GM12873 (cell line): ENCODE data around the gene UGT1A9.

Source experiments
- TF ChIP-seq, protein P1 (sequence below): IDR thresholded peaks from 2 replicates; pipeline ENCODE4 v1.5.1; 2012; ENCODE audit warnings: low read depth, mild to moderate bottlenecking, moderate library complexity, low read length, control low read depth; ENCODE audit not compliant: insufficient read depth; ENCODE audit errors: missing control alignments

UGT1A9 gene

GRCh38 chr2:233706720-233707119, 35.0 kb downstream of the UGT1A9 start:
- TF ChIP-seq, protein P1, sequence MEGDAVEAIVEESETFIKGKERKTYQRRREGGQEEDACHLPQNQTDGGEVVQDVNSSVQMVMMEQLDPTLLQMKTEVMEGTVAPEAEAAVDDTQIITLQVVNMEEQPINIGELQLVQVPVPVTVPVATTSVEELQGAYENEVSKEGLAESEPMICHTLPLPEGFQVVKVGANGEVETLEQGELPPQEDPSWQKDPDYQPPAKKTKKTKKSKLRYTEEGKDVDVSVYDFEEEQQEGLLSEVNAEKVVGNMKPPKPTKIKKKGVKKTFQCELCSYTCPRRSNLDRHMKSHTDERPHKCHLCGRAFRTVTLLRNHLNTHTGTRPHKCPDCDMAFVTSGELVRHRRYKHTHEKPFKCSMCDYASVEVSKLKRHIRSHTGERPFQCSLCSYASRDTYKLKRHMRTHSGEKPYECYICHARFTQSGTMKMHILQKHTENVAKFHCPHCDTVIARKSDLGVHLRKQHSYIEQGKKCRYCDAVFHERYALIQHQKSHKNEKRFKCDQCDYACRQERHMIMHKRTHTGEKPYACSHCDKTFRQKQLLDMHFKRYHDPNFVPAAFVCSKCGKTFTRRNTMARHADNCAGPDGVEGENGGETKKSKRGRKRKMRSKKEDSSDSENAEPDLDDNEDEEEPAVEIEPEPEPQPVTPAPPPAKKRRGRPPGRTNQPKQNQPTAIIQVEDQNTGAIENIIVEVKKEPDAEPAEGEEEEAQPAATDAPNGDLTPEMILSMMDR = no peak

GRCh38 chr2:233707940-233708644, 36.4 kb downstream of the UGT1A9 start:
- TF ChIP-seq, protein P1 = no peak

DNA sequence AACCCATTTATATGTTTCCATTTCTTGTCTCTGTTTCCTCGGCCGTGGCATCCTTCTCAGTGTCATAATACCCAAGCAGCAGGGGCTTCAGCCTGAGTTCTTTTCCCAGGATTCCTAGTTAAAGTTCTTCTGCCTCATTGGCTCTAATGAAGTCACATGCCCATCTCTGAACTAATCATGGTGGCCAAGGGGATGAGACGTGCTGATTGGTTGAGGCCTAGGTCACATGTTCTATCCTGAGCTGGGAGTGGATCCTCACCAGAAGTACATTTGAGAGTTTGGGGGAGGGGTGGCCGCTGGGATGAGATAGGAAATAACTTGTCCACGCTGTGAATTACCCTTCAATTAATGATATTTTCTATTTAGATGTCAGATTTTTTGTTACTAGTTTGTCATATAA, 37.2 kb downstream of the UGT1A9 start:
- TF ChIP-seq, protein P1 = no peak

DNA sequence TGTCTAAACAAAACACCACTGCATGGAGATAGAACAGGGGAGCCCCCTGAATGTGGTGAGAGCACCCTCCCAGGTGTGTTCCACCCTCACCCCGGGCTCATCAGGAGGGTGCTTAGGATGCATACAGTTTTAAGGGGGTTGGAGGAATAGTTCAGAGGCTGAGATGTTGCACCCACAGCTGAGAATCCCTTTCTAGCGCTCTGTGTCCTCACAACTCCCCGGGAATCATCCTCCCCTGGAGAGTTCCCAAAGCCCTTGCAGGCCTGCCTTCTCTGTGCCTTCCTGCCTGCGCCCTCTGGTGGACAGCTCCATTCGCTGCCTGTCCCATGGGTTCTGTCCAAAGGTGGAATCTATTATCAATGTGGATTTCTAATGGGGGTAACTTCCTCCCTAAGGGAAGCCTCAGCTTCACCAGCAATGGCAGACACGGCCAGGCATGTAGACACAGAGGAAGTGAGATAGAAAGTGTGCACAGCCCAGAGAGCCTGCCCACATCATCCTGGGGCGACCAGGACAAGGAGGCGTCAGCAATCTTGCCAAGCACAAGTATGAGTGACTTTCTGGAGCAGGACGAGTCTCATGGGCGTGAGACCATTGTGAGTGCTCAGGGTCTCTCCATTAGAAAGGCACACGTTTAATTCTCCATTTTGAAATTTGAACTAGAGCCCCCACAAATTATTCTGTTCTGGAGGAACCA, 39.8 kb downstream of the UGT1A9 start:
- TF ChIP-seq, protein P1 = peak; percentile 92

- TF ChIP-seq, protein P1 = no peak
Observed at GRCh38 chr2:233712611-233713261, 41.0 kb downstream of the UGT1A9 start, which contains the start of gene UGT1A5. UGT1A5 (plus strand) TSS chr2:233712907; CDS start chr2:233712992, 85 bp downstream.

DNA sequence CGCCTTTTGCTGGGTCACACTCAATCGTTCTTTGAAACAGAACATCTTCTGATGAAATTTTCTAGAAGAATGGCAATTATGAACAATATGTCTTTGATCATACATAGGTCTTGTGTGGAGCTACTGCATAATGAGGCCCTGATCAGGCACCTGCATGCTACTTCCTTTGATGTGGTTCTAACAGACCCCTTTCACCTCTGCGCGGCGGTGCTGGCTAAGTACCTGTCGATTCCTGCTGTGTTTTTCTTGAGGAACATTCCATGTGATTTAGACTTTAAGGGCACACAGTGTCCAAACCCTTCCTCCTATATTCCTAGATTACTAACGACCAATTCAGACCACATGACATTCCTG, 41.5 kb downstream of the UGT1A9 start:
- TF ChIP-seq, protein P1 = no peak

GRCh38 chr2:233714121-233714520, 42.4 kb downstream of the UGT1A9 start:
- TF ChIP-seq, protein P1 = no peak
